ENCODE data around the gene TENM3.

The TENM3 gene

GRCh38 chr4:182642831-182643230 is 399.6 kb downstream of the TENM3 start:
- no peak for TF ChIP-seq CTCF (conservative IDR thresholded peaks at IDR 0.05; ENCODE audit: low read depth)
- ChIA-PET CTCF (no interaction called here), POLR2A (ENCODE audit: low non-redundant PET) (no interaction called here)
- peak; percentile 3 for DNase-seq (ENCODE audit: low spot score)
- H3K27ac ChIP-seq, result no peak overlapping the region

- peak; percentile 1 for DNase-seq (ENCODE audit: low spot score)
- CTCF ChIA-PET, result no interaction called here
- POLR2A ChIA-PET (ENCODE audit: low non-redundant PET), result no interaction called here
These were observed 400.8 kb downstream of the TENM3 start for GRCh38 chr4:182643801-182644682.

GRCh38 chr4:182644683-182645050 is 401.5 kb downstream of the TENM3 start:
- no peak for TF ChIP-seq CTCF (conservative IDR thresholded peaks at IDR 0.05; ENCODE audit: low read depth)
- POLR2A ChIA-PET (ENCODE audit: low non-redundant PET), result no interaction called here
- DNase-seq (ENCODE audit: low spot score), result no peak

More at GRCh38 chr4:182643801-182644682, 400.8 kb downstream of the TENM3 start:
- no peak for TF ChIP-seq CTCF (conservative IDR thresholded peaks at IDR 0.05; ENCODE audit: low read depth)
- H3K27ac ChIP-seq, result no peak overlapping the region

GRCh38 chr4:182645511-182645910 is 402.3 kb downstream of the TENM3 start:
- no peak for TF ChIP-seq CTCF (conservative IDR thresholded peaks at IDR 0.05; ENCODE audit: low read depth)
- CTCF ChIA-PET, result no interaction called here
- no peak overlapping the region for H3K27ac ChIP-seq
- DNase-seq (ENCODE audit: low spot score), result no peak
- POLR2A ChIA-PET (ENCODE audit: low non-redundant PET), result no interaction called here

More at GRCh38 chr4:182644683-182645050, 401.5 kb downstream of the TENM3 start:
- CTCF ChIA-PET, result no interaction called here
- no peak overlapping the region for H3K27ac ChIP-seq

GRCh38 chr4:182647646-182648300 is 404.6 kb downstream of the TENM3 start:
- ChIA-PET CTCF (interaction anchor here (0.7 kb wide), 1 partner anchor 264 kb away, joined by 3 read pairs; no protein-coding TSS in a partner anchor), POLR2A (ENCODE audit: low non-redundant PET) (no interaction called here)
- no peak for TF ChIP-seq CTCF (conservative IDR thresholded peaks at IDR 0.05; ENCODE audit: low read depth)
- no peak overlapping the region for H3K27ac ChIP-seq
- no peak for DNase-seq (ENCODE audit: low spot score)

GRCh38 chr4:182648766-182649165 is 405.6 kb downstream of the TENM3 start:
- ChIA-PET CTCF (no interaction called here), POLR2A (ENCODE audit: low non-redundant PET) (no interaction called here)
- DNase-seq (ENCODE audit: low spot score), result no peak
- H3K27ac ChIP-seq, result no peak overlapping the region
- TF ChIP-seq CTCF (conservative IDR thresholded peaks at IDR 0.05; ENCODE audit: low read depth), result no peak

All from RWPE1 (cell line).